GM19035 (cell line): ENCODE measurements around the gene TIPARP.
"Not testable (repeated sequence)": the region's sequence is repeated elsewhere in the genome, so short reads cannot be mapped to it uniquely, and the experiment has no call there.

Source experiments
- ATAC-seq: cut with Tn5 transposase; IDR thresholded peaks from one replicate; pipeline ENCODE4 v1.9.1; 2021; ENCODE audit not compliant: unreplicated experiment

The TIPARP gene

DNA sequence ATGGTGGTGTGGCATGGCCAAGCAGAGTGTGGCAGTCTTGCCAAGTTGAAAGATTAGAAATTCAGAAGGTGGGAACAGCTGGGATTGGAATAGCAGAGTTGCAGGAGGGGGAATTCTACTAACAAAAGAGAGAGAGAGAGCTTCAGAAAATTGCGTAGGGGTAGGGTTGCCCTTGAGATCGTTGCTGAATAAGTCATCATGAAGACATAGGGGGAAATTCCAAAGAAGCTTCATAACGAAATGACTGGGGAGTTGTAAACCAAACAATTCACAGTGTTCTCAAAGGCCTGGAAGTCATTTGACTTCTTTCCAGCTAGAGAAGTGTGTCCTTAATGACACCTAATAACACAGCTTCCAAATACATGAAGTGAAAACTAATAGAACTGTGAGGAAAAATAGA lies 26.3 kb upstream of the TIPARP start:
- no peak for ATAC-seq

- ATAC-seq = no peak
Observed at GRCh38 chr3:156649681-156650080, 24.7 kb upstream of the TIPARP start.

GRCh38 chr3:156652661-156653060 lies 21.7 kb upstream of the TIPARP start:
- ATAC-seq = not testable (repeated sequence)

- no peak for ATAC-seq
Observed at GRCh38 chr3:156654834-156655233, 19.6 kb upstream of the TIPARP start.

DNA sequence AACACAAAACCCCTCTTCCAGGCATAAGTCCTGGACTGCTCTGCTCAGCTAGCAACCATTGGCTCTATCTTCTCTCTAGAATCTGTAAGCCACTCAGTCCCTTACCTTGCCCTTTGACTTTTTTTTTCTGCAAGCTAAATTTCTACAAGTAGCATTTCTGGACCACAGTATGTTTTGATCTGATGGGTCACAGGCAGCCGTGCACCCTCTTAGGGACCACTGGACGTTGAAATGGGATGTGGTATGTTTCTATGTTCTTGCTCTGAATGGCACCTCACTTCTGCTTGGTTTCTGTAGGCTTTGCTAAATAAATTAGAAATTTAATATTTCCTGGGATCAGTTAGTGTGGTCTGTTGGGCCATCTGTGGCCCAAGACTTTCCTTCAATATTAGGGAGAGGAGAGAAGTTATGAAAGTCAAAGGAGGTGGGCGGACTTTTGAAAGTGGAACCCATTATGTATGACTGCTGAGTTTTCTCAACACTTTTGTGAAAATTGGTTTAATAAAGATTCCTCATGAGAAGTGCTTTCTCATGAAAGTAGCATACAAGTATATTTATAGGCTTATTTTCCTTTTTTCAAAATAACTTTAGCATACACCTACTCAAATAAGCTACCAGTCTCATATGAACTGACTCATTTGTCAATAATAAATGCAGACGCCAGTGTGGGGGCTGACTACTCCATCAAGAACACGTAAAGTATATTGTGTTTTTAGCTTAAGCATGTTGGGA lies 18.4 kb upstream of the TIPARP start:
- peak; percentile 52 for ATAC-seq

DNA sequence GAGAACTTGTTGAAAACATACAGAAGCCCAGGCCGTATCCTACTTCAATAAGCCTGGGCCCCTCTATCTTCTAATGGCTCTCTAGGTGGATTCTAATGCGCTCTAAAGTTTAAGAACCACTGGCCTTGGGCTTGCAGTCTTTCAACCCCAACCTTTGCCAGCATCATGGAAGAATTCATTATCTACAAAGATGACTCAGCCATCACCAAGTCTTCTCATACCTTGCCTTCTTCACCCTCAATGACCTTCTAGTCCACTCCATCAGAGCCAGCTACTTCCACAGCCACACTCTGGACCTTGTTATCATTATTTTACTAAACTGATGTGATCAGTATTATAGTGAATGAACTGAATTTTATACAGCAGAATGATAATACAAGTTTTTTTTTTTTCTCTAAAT lies 16.9 kb upstream of the TIPARP start:
- no peak for ATAC-seq

DNA sequence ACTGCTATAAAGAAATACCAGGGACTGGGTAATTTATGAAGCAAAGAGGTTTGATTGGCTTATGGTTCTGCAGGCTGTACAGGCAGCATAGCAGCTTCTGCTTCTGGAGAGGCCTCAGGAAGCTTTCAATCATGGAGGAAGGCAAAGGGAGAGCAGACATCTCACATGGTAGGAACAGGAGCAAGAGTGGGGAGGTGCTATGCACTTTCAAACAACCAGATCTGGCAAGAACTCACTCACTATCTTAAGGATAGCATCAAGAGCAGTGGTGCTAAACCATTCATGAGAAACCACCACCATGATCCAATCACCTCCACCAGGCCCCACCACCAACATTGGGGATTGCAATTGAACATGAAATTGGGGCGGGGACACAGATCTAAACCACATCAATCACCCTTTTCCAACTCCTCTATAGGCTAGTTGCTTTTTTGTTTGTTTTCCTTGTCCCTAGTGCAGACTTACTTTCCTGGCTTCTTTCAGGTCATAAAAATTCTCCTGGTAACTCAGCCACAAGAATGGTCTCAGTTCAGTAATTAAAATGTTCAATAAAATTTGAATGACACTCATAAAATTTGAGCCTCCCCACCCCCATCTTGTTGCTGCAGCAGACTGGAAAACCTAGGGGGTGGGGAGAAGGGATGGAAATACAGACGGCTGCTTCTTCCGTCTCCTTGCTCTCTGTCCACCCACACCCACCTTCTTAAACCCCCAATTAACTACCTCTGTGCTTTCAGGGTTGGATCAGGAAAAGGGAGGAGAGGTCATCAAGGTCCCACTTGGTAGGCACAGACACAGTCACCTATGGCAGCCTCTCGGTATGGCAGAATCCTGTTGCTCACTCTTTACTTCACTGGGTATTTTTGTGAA lies 16.3 kb upstream of the TIPARP start:
- no peak for ATAC-seq

GRCh38 chr3:156658732-156659090 lies 15.7 kb upstream of the TIPARP start:
- ATAC-seq = no peak

DNA sequence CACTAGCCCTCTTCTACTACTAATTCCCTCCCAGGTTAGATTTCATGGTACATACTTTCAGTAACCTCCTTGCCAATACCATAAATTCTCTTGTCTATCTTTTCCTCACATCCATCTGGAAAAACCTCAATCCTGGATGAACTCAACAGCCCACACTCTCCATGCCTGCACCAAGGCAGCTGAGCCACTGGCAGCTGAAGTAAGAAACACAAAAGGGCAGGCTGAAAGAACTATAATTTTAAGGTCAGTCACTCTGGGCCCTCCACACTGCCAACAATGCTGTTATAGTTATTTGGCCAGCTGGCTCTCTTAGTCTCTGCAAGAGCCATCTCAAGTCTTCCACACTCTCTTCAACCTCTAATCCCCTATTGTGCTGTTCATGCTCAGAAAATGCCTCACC lies 15.1 kb upstream of the TIPARP start:
- no peak for ATAC-seq

DNA sequence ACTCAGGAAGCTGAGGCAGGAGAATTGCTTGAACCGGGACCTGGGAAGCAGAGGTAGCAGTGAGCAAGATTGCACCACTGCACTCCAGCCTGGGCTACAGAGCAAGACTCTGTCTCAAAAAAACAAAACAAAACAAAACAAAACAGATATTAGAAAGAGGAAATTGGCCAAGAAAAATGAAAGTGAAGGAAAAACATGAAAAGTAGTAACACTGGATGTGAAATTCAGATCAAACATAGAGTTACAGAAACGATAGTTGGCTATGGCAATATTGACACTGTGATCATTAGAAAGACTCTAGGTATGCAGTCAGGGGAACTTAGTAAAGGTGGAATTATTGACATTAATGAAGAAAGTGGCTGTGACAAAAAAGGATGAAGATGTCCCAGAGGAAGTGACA lies 13.2 kb upstream of the TIPARP start:
- no peak for ATAC-seq

- ATAC-seq = peak; percentile 1
Observed at GRCh38 chr3:156664011-156664830, 10.2 kb upstream of the TIPARP start.

- peak; percentile 78 for ATAC-seq
Observed at GRCh38 chr3:156664831-156665178, 9.6 kb upstream of the TIPARP start.

DNA sequence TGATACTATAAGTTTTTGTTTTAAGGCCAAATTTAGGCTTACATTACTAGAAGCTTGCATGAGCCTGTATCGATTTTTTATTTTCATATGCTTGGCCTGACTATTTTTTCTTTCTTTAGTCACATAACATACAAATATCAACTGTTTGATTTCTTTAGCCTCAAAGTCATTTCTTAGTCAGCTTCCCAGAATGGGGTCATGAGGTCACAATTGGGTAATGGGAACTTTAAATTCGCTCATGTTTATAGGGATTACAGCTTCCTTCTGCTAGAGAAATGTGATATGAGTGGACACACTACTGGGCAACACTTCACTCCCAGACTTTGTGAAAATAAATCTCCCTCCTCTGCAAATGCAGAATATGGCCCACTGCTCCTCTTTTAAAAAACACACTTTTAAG lies 9.1 kb upstream of the TIPARP start:
- no peak for ATAC-seq

- ATAC-seq = no peak
Observed at GRCh38 chr3:156666073-156666472, 8.3 kb upstream of the TIPARP start.

DNA sequence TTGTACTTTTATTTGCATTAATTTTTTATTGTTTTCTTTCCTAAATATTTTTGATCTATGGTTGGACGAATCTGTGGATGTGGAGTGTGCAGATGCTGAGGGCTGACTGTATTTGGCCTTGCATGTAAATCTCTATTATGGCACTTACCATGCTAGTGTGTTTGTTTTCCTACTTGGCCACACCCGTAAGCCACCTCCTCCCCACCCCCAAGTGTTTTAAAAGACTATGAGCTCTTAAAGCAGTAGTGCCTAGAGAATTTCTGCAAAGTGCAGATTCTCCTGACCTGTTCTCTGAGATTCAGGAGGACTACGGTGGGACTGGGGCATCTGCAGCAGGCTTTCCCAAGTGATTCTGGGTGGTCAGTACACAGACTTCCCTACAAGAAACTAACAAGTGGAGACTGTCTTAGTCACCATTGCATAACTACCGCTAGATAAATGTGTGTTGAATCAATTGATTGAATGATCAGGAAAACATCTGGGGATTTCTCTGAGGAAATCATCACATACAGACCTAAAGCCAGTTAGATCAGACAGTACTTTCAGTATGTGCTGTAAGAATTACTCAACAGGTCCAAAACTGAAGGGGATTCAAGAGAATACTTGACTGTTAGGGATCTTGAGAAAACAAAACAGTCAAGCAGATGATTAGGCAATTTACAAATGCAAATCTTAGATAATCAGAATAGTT lies 6.2 kb upstream of the TIPARP start:
- ATAC-seq = no peak

GRCh38 chr3:156670077-156670476 lies 4.3 kb upstream of the TIPARP start:
- ATAC-seq = no peak

GRCh38 chr3:156670652-156671051 lies 3.7 kb upstream of the TIPARP start:
- ATAC-seq = no peak

DNA sequence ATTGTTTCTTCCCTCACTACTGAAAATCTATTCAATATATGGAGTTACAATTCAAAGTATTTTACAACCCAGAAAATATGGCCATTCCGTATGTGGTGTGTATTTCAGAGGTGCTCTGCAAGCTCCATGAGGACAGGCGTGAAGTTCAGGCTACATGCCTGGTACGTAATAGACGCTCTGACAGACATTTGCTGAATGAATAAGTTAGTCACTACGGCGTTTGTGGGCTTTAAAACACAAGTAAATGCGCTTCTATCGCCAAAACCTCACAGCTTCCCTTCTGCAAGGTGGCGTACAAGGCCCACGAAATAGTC lies 701 bp upstream of the TIPARP start:
- no peak for ATAC-seq

DNA sequence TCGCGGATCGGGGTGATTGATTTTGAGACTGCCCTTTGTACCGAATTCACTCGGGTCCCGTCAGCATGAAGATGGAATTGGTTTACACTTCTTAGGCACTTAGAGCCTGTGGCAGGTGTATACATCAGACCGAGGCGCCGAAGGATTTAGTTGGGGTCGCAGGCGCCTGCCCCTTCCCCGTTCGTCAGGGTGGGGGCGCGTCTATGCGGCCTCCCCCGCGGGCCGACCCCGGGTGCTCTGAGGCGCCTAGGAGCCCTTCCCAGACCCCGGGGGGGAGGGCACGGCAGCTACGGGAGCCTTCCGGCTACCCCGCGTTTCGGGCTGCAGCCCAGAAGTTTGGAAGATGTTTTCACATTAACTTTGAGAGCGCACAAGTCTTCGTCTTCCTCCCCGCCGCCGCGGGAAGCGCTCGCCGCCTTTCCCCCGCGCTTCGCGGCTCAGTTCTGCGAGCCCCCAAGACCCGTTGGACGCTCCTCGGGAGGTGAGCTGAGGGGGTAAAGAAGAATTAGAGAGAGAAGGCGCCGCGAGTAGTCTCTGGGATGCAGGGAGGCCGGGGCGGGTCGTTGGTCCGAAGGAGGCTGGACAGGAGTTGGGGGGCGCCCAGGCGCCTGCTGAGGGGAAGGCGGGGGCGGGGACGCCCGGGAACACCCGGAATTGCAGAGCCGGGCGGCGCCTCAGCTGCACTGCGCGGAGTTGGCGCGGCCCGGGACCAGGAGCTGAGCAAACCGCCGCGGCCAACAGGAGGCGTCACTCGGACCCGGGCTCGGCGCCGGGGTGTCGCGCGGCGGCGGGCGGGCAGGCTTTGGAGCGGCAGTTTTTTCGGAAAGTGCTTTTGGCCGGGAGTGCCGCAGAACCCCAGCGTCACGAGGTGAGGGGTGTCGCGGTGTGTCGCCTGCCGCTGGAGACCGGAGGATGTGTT lies 780 bp downstream of the TIPARP start:
- no peak for ATAC-seq
